HepG2 (cell line): ENCODE data around the gene CCS. TPM values are rescaled to one million over a fixed set of nuclear protein-coding genes. Genes with fewer than 3 reads are reported as not detected.

Experiments
- BRCA1 ChIP-seq: sonication (generic); formaldehyde crosslinking; IDR thresholded peaks from 2 replicates; pipeline ENCODE4 v1.4.0; 2020; ENCODE audit warnings: missing genetic modification reagents
- E2F5 ChIP-seq: sonication (generic); formaldehyde crosslinking; conservative IDR thresholded peaks from 2 replicates; pipeline ENCODE4 v1.4.0; 2020; ENCODE audit warnings: missing genetic modification reagents
- EED ChIP-seq: sonication (generic); formaldehyde crosslinking; IDR thresholded peaks from 2 replicates; pipeline ENCODE4 v1.5.0; 2020; ENCODE audit warnings: mild to moderate bottlenecking, missing genetic modification reagents
- HIVEP1 ChIP-seq: sonication (generic); formaldehyde crosslinking; IDR thresholded peaks from 2 replicates; pipeline ENCODE4 v1.4.0; 2020; ENCODE audit warnings: mild to moderate bottlenecking, missing genetic modification reagents
- HNF4G ChIP-seq, 2 experiments: sonication (generic) in 1 of 2; formaldehyde crosslinking in 1 of 2; IDR thresholded peaks; 2 replicates each; pipeline versions ENCODE4 v1.4.0 to v1.6.1; 2011 to 2020; ENCODE audit warnings: borderline replicate concordance in 2 of 2, low read depth in 2 of 2, mild to moderate bottlenecking in 2 of 2, low read length in 1 of 2, missing genetic modification reagents in 1 of 2, moderate library complexity in 1 of 2
- HNRNPL ChIP-seq: fragments of 200-400 bp; formaldehyde crosslinking; IDR thresholded peaks from 2 replicates; pipeline ENCODE4 v1.6.1; 2017; ENCODE audit warnings: mild to moderate bottlenecking, low read depth, low read length
- NCOA1 ChIP-seq: sonication (generic); formaldehyde crosslinking; IDR thresholded peaks from 2 replicates; pipeline ENCODE4 v1.9.0; 2021; ENCODE audit warnings: missing genetic modification reagents
- RFX5 ChIP-seq: IDR thresholded peaks from 2 replicates; pipeline ENCODE4 v1.6.1; 2011; ENCODE audit warnings: low read depth, low read length, improper control_type of control experiment
- SOX6 ChIP-seq, 2 experiments: fragments of 450-650 bp in 1 of 2; sonication (generic) in 1 of 2; formaldehyde crosslinking in 1 of 2; IDR thresholded peaks; 2 replicates each; pipeline versions ENCODE4 v1.4.0 to v1.6.1; 2017 to 2020; ENCODE audit warnings: antibody characterized with exemption in 1 of 2, mild to moderate bottlenecking in 1 of 2, missing genetic modification reagents in 1 of 2
- SP1 ChIP-seq, 2 experiments: fragments of 450-650 bp in 1 of 2; sonication (generic) in 1 of 2; formaldehyde crosslinking in 1 of 2; IDR thresholded peaks; 2 replicates each; pipeline versions ENCODE4 v1.4.0 to v1.6.1; 2016 to 2020; ENCODE audit warnings: missing genetic modification reagents in 1 of 2
- SUZ12 ChIP-seq: fragments of 150-350 bp; IDR thresholded peaks from 2 replicates; pipeline ENCODE4 v1.6.1; 2014; ENCODE audit warnings: low read depth, low read length
- TGIF2 ChIP-seq: IDR thresholded peaks from 2 replicates; pipeline ENCODE4 v1.6.1; 2016; ENCODE audit warnings: control low read depth, missing compliant biosample characterization
- ZC3H13 ChIP-seq: sonication (generic); formaldehyde crosslinking; IDR thresholded peaks from 2 replicates; pipeline ENCODE4 v1.8.1; 2023; ENCODE audit warnings: mild to moderate bottlenecking, missing genetic modification reagents, moderate library complexity
- ZFP62 ChIP-seq: sonication (generic); formaldehyde crosslinking; IDR thresholded peaks from 2 replicates; pipeline ENCODE4 v1.4.0; 2020; ENCODE audit warnings: missing genetic modification reagents
- ZNF17 ChIP-seq: sonication (generic); formaldehyde crosslinking; IDR thresholded peaks from 2 replicates; pipeline ENCODE4 v1.5.0; 2020; ENCODE audit warnings: mild to moderate bottlenecking, missing genetic modification reagents
- ZNF274 ChIP-seq: sonication (generic); formaldehyde crosslinking; IDR thresholded peaks from 2 replicates; pipeline ENCODE4 v1.5.1; 2020; ENCODE audit warnings: mild to moderate bottlenecking, missing genetic modification reagents
- ZNF331 ChIP-seq: sonication (generic); formaldehyde crosslinking; IDR thresholded peaks from 2 replicates; pipeline ENCODE4 v1.4.0; 2020; ENCODE audit warnings: missing genetic modification reagents
- ZNF574 ChIP-seq: sonication (generic); formaldehyde crosslinking; IDR thresholded peaks from 2 replicates; pipeline ENCODE4 v1.4.0; 2020; ENCODE audit warnings: missing genetic modification reagents
- ZNF609 ChIP-seq: sonication (generic); formaldehyde crosslinking; IDR thresholded peaks from 2 replicates; pipeline ENCODE4 v1.4.0; 2020; ENCODE audit warnings: mild to moderate bottlenecking, missing genetic modification reagents, borderline replicate concordance
- ZNF83 ChIP-seq: sonication (generic); formaldehyde crosslinking; IDR thresholded peaks from 2 replicates; pipeline ENCODE4 v1.4.0; 2020; ENCODE audit warnings: missing genetic modification reagents, mild to moderate bottlenecking, borderline replicate concordance
- polyA plus RNA-seq, 8 experiments: library from polyadenylated mRNA; depleted of rRNA in 3 of 8; stranded (reverse) in 7 of 8; unstranded in 1 of 8; fragments of >200 nt; fragmentation: Illumina TruSeq in 4 of 8; extraction: Trizol in 4 of 8; gene quantifications; 2 replicates each; pipeline versions ENCODE4 v1.2.1 to v1.2.3, GENCODE V29; 2011 to 2016; ENCODE audit warnings: low read depth in 4 of 8, missing spikeins in 1 of 8, mixed read lengths in 1 of 8; ENCODE audit not compliant: insufficient read depth in 1 of 8
- total RNA-seq, 5 experiments: library from RNA; depleted of rRNA; stranded (reverse); fragments of >200 nt; fragmentation: Illumina TruSeq; extraction: Trizol; gene quantifications; 2 replicates each; pipeline ENCODE4 v1.2.3, GENCODE V29; 2016; ENCODE audit warnings: low read depth in 1 of 5

The CCS gene
- total and polyA plus RNA-seq, 2 of the 13 experiments (the other 11 are each of a cell fraction or from before 2014, with no cell fraction given) = 25.4 to 44.6 TPM

GRCh38 chr11:66592457-66593302, at the start of gene CCS, which contains the start of gene CCDC87 (continued):
- TF ChIP-seq ZNF609 = peak; percentile 19; the same call in 1 of the 2 replicates
- TF ChIP-seq SUZ12 = no peak
- 0 out of 2 replicates have a peak, but pooled peaks have one; percentile 84 for TF ChIP-seq BRCA1 (CRISPR knock-in tag)
- 0 out of 2 replicates have a peak, but pooled peaks have one; percentile 22 for TF ChIP-seq E2F5
- TF ChIP-seq ZNF17 (CRISPR knock-in tag) = 0 out of 2 replicates have a peak, but pooled peaks have one; percentile 56
- TF ChIP-seq SOX6 (IDR thresholded peaks at IDR 0.05) = no peak
- TF ChIP-seq SOX6 (CRISPR knock-in tag; IDR thresholded peaks at IDR 0.05) = peak; percentile 53; the same call in 1 of the 2 replicates
- TF ChIP-seq ZNF574 (CRISPR knock-in tag) = peak; percentile 89
- 0 out of 2 replicates have a peak, but pooled peaks have one; percentile 11 for TF ChIP-seq ZNF274 (CRISPR knock-in tag)
- no peak for TF ChIP-seq RFX5
- TF ChIP-seq EED = peak; percentile 73; the same call in 1 of the 2 replicates
- peak; percentile 64 for TF ChIP-seq ZNF331 (CRISPR knock-in tag)
- TF ChIP-seq HNRNPL = no peak
- no peak for TF ChIP-seq HNF4G (IDR thresholded peaks at IDR 0.05; ENCODE audit: borderline replicate concordance, low read depth, low read length)
- peak; percentile 44 for TF ChIP-seq HNF4G (CRISPR knock-in tag; IDR thresholded peaks at IDR 0.05; ENCODE audit: borderline replicate concordance, low read depth)
- TF ChIP-seq HIVEP1 (CRISPR knock-in tag) = no peak; the same call in 1 of the 2 replicates
- peak; percentile 72 for TF ChIP-seq ZC3H13 (CRISPR knock-in tag)
- TF ChIP-seq TGIF2 = no peak; the same call in 1 of the 2 replicates
- no peak for TF ChIP-seq ZFP62
- no peak for TF ChIP-seq ZNF83 (CRISPR knock-in tag)
- no peak for TF ChIP-seq SP1 (IDR thresholded peaks at IDR 0.05)
- TF ChIP-seq SP1 (CRISPR knock-in tag; IDR thresholded peaks at IDR 0.05) = peak; percentile 38
- TF ChIP-seq NCOA1 (CRISPR knock-in tag) = no peak
